Cardiac muscle cell (in vitro differentiated cells and primary cell): ENCODE data around the gene F2. TPM values are rescaled to one million over a fixed set of nuclear protein-coding genes. Genes with fewer than 3 reads are reported as not detected.

Experiments
- DNase-seq, 2 donors: peaks; one replicate each; pipeline versions ENCODE4 v3.0.0 to v3.0.0-alpha.2; 2010 to 2017; ENCODE audit warnings: low read depth in 1 of 2, low spot score in 1 of 2
- H3K27ac ChIP-seq: fragments of 200-600 bp; sonication (generic); 2 replicates; pipeline ENCODE4 v1.5.1; 2016
- H3K27me3 ChIP-seq: fragments of 200-600 bp; sonication (generic); 2 replicates; pipeline ENCODE4 v1.6.0; 2016; ENCODE audit warnings: control low read depth
- H3K36me3 ChIP-seq: fragments of 200-600 bp; sonication (generic); 2 replicates; pipeline ENCODE4 v1.5.1; 2016; ENCODE audit warnings: control low read depth
- H3K4me1 ChIP-seq: fragments of 200-600 bp; sonication (generic); 2 replicates; pipeline ENCODE4 v1.8.1; 2017; ENCODE audit warnings: low read depth, mild to moderate bottlenecking, mixed run types
- H3K4me3 ChIP-seq: fragments of 200-600 bp; sonication (generic); 2 replicates; pipeline ENCODE4 v1.5.1; 2016; ENCODE audit warnings: mild to moderate bottlenecking
- H3K9me3 ChIP-seq: fragments of 200-600 bp; sonication (generic); 2 replicates; pipeline ENCODE4 v1.5.1; 2017; ENCODE audit warnings: low read depth, mild to moderate bottlenecking, control low read depth
- CTCF ChIP-seq: IDR thresholded peaks from 2 replicates; pipeline ENCODE4 v1.5.1; 2012; ENCODE audit warnings: low read depth, mild to moderate bottlenecking, low read length
- polyA plus RNA-seq: library from polyadenylated mRNA; unstranded; fragments of >200 nt; fragmentation: Nextera tagmentation; extraction: Ambion mirVana; gene quantifications from 2 replicates; pipeline ENCODE4 v1.2.1, GENCODE V29; 2016
- total RNA-seq: library from RNA; depleted of rRNA; stranded (reverse); fragments of >200 nt; gene quantifications from 2 replicates; pipeline ENCODE4 v1.2.3, GENCODE V29; 2016

F2 gene
- total and polyA plus RNA-seq, 2 experiments from 2014 or later = 0.27 TPM; not detected in 1

- H3K27me3 ChIP-seq = no peaks in the 10 kb centered on the region
- DNase-seq = no peak
- H3K4me3 ChIP-seq = no peak overlapping the region
- no peaks in the 10 kb centered on the region for H3K9me3 ChIP-seq
- H3K36me3 ChIP-seq = no peaks in the 10 kb centered on the region
- no peaks in the 10 kb centered on the region for H3K4me1 ChIP-seq
- no peak for TF ChIP-seq CTCF
- no peak overlapping the region for H3K27ac ChIP-seq
Measured at GRCh38 chr11:46736146-46736545, 17.1 kb downstream of the F2 start.

- Histone ChIP-seq H3K27me3 (no peaks in the 10 kb centered on the region), H3K4me1 (no peaks in the 10 kb centered on the region), H3K4me3 (no peak overlapping the region), H3K36me3 (peaks cover 2% of the 10 kb centered on the region), H3K27ac (no peak overlapping the region), H3K9me3 (no peaks in the 10 kb centered on the region)
- no peak for TF ChIP-seq CTCF
- DNase-seq = no peak
Measured at GRCh38 chr11:46736615-46737014, 17.6 kb downstream of the F2 start.

- H3K27me3 ChIP-seq = no peaks in the 10 kb centered on the region
- no peaks in the 10 kb centered on the region for H3K9me3 ChIP-seq
- H3K4me3 ChIP-seq = no peak overlapping the region
- H3K36me3 ChIP-seq = peaks cover 11% of the 10 kb centered on the region
- no peak for TF ChIP-seq CTCF
- H3K27ac ChIP-seq = no peak overlapping the region
- DNase-seq = no peak
- no peaks in the 10 kb centered on the region for H3K4me1 ChIP-seq
Measured at GRCh38 chr11:46737699-46738098, 18.7 kb downstream of the F2 start.

- H3K9me3 ChIP-seq = no peaks in the 10 kb centered on the region
- no peak overlapping the region for H3K4me3 ChIP-seq
- no peak for DNase-seq
- peaks cover 22% of the 10 kb centered on the region for H3K36me3 ChIP-seq
- no peak for TF ChIP-seq CTCF
- H3K4me1 ChIP-seq = no peaks in the 10 kb centered on the region
- no peak overlapping the region for H3K27ac ChIP-seq
- H3K27me3 ChIP-seq = no peaks in the 10 kb centered on the region
Measured at GRCh38 chr11:46738887-46739286, 19.9 kb downstream of the F2 start.

- Histone ChIP-seq H3K4me1 (no peaks in the 10 kb centered on the region), H3K9me3 (no peaks in the 10 kb centered on the region), H3K4me3 (no peak overlapping the region), H3K27me3 (no peaks in the 10 kb centered on the region), H3K36me3 (peaks cover 47% of the 10 kb centered on the region), H3K27ac (peak overlapping the region; percentile 43)
- no peak for TF ChIP-seq CTCF
- no peak for DNase-seq
Measured at GRCh38 chr11:46741600-46742484, 22.8 kb downstream of the F2 start.
